OCI-LY7 (cell line): ENCODE measurements around the gene GBE1.

Source experiments
- EZH2phosphoT487 ChIP-seq: fragments of 200-600 bp; sonication (generic); IDR thresholded peaks from 2 replicates; pipeline ENCODE4 v1.6.1; 2018; ENCODE audit warnings: low read depth, borderline replicate concordance, mild to moderate bottlenecking, mixed run types, antibody characterized with exemption, low read length, moderate library complexity, mixed read lengths
- TF ChIP-seq, protein P1 (sequence below): fragments of 200-600 bp; sonication (generic); conservative IDR thresholded peaks from 2 replicates; pipeline ENCODE4 v1.5.1; 2014; ENCODE audit warnings: mild to moderate bottlenecking, antibody characterized with exemption, low read length, moderate library complexity, mixed read lengths

DNA sequence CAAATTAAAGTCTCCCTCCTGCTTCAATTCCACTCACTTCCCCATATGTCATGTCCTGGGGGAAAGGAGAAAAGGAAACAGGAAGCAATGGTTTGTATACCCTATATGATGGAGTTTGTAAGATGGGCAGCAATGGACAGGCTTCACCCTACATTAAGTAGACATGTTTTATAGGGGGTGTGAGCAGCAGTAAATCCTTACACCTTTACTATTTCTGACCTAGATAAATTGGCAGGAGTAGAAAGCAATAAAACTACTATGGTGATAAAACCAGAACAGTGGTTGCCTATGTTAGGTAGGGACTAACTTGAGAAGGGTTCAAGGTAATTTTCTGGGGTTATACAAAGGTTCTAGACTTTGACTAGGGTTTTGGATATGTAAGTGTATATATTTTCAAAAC lies 301.7 kb downstream of the GBE1 start:
- TF ChIP-seq, protein P1, sequence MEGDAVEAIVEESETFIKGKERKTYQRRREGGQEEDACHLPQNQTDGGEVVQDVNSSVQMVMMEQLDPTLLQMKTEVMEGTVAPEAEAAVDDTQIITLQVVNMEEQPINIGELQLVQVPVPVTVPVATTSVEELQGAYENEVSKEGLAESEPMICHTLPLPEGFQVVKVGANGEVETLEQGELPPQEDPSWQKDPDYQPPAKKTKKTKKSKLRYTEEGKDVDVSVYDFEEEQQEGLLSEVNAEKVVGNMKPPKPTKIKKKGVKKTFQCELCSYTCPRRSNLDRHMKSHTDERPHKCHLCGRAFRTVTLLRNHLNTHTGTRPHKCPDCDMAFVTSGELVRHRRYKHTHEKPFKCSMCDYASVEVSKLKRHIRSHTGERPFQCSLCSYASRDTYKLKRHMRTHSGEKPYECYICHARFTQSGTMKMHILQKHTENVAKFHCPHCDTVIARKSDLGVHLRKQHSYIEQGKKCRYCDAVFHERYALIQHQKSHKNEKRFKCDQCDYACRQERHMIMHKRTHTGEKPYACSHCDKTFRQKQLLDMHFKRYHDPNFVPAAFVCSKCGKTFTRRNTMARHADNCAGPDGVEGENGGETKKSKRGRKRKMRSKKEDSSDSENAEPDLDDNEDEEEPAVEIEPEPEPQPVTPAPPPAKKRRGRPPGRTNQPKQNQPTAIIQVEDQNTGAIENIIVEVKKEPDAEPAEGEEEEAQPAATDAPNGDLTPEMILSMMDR = no peak
- no peak for TF ChIP-seq EZH2phosphoT487
